ENCODE measurements around the gene THNSL1.
A peak's percentile ranks its signal among the peaks of the same experiment; 100 is the strongest.
"Not testable (repeated sequence)": the region's sequence is repeated elsewhere in the genome, so short reads cannot be mapped to it uniquely, and the experiment has no call there.

THNSL1 gene

DNA sequence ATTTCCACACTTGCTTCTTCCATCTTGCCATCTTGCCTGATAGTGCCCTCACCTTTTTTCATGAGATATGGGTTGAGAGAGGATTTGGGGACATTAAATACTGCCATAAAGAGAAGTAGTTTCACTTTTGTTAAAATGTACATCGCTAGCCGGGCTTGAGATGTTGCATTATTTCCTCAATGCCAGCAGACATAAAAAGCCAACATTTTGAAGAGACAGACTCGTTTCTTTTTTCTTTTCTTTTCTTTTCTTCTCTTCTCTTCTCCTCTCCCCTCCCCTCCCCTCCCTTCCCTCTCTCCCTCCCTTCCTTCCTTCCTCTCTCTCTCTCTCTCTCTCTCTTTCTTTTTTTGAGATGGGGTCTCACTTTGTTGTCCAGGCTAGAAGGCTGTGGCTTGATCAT lies 18.4 kb upstream of the THNSL1 start:
- DNase-seq (ENCODE audit: low read depth in 2 of 2): no peak

GRCh38 chr10:25011591-25011990 lies 4.8 kb upstream of the THNSL1 start:
- not testable (repeated sequence) for DNase-seq (ENCODE audit: low read depth in 2 of 2)

DNA sequence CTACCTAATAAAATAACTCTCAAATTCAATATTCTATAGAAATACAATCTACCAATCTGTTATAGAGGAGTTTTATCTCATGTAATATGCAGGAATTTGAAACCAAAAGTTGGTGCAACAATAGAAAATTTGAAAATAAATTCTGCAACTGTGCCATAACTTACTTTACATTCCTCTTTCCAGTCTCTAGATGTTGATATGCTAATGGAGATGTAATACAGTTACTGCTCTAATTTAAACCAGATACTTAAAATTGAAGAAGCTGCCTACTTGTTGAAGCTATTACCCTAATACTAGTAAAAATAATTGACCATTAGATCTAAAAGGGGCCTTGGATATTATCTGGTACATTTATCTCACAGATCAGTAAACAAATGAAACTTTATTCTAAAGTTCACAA lies 1.8 kb upstream of the THNSL1 start:
- no peak for DNase-seq (ENCODE audit: low read depth in 2 of 2)

- peak; percentile 73 to 90 for DNase-seq (ENCODE audit: low read depth in 2 of 2)
Measured at GRCh38 chr10:25015828-25016375, 510 bp upstream of the THNSL1 start, which contains the start of gene ENKUR. TSS of gene ENKUR (minus strand) at chr10:25016158. CDS start at chr10:25015936, 222 bp downstream.

- no peak for DNase-seq (ENCODE audit: low read depth in 2 of 2)
Measured at GRCh38 chr10:25017154-25017590, 760 bp downstream of the THNSL1 start.

GRCh38 chr10:25017661-25018060 lies 1.2 kb downstream of the THNSL1 start:
- no peak for DNase-seq (ENCODE audit: low read depth in 2 of 2)

DNA sequence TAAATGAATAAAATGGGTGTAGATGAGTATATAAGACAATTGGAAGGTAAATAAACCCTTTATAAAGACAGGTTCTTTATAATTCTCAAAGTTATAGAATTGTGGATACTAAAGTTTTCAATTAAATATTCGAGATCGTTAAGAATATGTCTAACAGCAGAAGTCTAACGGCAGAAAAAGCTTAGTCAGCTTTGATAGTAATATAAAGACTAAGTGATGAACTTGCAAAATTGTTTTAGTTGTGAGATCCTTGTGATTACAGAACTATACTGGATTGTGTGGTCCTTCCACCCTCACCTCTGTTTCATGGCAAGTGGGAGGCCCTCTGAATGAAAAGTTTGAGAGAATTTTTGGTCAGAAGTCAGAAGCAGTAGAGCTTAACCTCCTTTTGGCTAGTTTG lies 2.3 kb downstream of the THNSL1 start:
- no peak for DNase-seq (ENCODE audit: low read depth in 2 of 2)

GRCh38 chr10:25023278-25023677 lies 6.9 kb downstream of the THNSL1 start:
- DNase-seq (ENCODE audit: low read depth in 2 of 2): no peak

DNA sequence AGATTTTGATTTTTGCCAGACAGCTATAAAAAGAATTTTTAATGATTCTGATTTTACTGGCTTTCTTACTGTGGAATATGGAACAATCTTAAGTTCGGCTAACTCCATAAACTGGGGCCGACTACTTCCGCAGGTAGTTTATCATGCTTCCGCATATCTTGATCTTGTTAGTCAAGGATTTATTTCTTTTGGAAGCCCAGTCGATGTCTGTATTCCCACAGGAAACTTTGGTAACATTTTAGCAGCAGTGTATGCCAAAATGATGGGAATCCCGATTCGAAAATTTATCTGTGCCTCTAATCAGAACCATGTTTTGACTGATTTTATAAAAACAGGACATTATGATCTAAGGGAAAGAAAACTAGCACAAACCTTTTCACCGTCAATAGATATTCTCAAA lies 8.1 kb downstream of the THNSL1 start:
- DNase-seq (ENCODE audit: low read depth in 2 of 2): no peak

GRCh38 chr10:25026463-25026862 lies 10.1 kb downstream of the THNSL1 start:
- DNase-seq (ENCODE audit: low read depth in 2 of 2): no peak

DNA sequence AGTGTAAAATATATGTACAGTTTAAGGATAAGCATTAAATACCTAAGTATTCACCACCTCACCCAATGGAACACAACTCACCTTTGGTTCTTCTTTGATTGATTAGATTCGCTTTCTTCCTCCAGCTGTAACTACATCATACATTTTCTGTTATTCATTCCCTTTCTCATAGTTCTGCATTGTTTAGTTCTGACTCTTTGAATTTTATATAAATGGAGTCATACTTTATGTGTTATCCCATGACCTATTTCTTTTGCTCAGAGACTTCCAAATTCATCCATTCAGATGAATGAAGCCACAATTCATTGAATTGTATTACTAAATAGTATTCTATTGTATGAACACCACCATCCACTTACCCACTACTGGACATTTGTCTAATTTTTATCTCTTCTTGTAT lies 12.3 kb downstream of the THNSL1 start:
- no peak for DNase-seq (ENCODE audit: low read depth in 2 of 2)

DNA sequence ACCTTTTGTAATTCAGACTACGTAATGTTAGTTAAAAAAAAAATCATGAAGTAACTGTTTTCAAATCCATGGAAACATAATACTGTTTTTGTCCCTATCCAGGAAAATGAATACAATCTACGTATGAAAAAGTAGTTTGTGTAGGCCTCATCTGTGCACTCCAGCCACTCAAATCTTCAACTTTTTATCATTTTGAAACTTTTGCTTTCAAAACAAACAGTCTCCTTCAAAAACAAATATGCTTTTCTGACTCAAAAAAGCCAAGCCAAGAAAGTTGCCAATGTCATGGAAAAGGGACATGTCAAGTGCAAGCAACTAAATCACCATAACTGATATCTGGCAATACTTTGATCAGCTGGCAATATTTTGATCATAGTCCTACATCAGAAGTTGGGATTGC lies 13.1 kb downstream of the THNSL1 start:
- no peak for DNase-seq (ENCODE audit: low read depth in 2 of 2)

- DNase-seq (ENCODE audit: low read depth in 2 of 2): no peak
Measured at GRCh38 chr10:25036381-25036780, 20.0 kb downstream of the THNSL1 start.

- no peak for DNase-seq (ENCODE audit: low read depth in 2 of 2)
Measured at GRCh38 chr10:25038325-25038724, 21.9 kb downstream of the THNSL1 start.

DNA sequence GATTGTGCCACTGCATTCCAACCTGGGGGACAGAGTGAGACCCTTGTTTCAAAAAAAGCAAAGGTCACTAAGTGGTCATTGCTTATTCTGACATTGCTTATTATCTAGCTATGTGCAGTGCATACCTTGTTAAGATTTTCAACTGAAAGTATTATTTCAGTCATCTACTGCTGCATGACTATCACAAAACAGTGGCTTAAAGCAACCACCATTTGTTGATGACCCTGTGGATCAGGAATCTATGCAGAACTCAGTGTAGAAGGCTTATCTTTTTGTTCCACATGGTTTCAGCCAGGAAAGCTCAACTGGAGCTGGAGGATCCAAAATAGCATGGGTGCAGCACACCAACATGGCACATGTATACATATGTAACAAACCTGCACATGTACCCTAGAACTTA lies 23.1 kb downstream of the THNSL1 start:
- DNase-seq (ENCODE audit: low read depth in 2 of 2): no peak

DNA sequence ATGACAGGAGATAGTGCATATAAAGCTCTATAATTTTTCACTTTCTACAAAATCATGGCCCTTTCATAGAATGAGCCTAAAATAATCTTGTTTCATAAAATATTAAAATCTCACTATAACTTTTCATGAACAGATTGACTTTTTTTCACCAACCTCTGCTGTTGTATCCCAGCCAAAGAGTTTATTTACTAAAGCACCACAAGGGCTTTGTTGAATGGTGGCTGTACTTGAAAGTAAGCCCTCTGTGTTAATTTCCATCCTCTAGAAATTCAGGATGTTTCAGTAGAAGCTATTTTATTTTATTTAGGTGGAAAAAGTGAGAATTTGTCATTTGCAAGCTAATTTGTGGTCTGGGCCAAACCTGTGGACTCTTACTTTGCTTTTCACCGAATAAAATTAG lies 30.2 kb downstream of the THNSL1 start:
- no peak for DNase-seq (ENCODE audit: low read depth in 2 of 2)

GRCh38 chr10:25047088-25047487 lies 30.7 kb downstream of the THNSL1 start:
- DNase-seq (ENCODE audit: low read depth in 2 of 2): no peak

DNA sequence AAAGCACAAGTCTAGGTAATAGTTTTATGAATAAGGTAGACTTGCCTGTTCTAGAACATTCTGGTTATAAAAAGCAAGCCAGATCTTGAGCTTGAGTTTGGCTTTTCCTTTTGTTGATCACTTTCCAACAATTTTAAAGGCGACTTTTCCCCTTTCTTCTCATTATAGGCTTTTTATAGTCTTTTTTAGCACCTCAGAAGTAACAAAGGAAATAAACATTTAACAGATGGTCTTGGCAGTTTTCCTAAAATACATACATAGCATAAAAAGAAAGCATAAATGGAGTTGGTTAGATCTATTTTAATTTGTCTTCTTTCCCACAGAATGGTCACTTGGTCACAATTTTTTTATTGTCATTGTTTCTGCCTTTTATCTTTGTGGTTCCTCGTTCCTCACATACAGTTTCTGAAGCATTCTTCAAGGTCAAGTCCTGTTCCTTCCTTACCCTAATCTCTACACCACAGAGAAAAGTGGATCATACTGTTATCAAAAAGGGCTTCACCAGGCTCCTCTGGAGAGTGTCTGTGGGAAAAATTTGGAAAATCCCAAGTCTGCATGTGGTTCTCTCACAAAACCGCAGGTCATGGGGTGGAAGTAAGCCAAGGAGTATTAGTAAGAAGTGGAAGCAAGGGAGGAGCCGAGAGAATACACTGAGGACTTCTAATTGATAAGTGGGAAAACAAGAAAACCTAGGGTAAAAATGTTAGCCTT lies 31.3 kb downstream of the THNSL1 start:
- DNase-seq (ENCODE audit: low read depth in 2 of 2): no peak

DNA sequence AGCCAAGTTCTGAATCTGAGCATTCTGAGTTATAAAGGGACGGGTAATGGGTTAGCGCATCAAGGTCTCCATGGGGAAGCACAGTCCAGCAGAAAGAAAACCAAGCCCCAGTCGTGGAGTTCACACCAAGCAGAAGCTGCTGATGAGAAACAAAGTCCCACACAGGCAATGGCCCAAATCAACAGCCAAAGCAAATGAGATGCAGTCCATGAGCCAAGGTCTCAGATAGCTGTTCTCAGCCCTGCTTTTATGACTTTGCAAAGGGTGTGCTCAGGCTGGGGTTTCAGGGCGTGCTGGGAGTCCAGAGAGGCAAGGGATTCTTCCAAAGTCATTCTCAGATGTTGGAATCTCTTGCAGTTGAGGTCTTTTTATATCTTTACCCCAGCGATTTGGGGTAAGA lies 32.0 kb downstream of the THNSL1 start:
- no peak for DNase-seq (ENCODE audit: low read depth in 2 of 2)

DNA sequence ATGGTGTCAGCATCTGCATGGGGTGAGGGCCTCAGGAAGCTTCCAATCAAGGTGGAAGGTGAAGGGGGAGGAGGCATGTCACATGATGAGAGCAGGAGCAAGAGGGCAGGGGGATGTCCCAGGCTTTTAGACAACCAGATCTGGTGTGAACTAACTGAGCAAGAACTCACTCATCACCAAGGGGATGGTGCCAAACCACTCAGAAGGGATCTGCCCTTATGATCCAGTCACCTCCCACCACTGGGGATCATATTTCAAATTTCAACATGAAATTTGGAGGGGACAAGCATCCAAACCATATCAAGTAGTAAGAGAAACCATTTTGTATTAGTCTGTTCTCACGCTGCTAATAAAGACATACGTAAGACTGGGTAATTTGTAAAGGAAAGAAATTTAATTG lies 33.6 kb downstream of the THNSL1 start:
- DNase-seq (ENCODE audit: low read depth in 2 of 2): no peak

DNA sequence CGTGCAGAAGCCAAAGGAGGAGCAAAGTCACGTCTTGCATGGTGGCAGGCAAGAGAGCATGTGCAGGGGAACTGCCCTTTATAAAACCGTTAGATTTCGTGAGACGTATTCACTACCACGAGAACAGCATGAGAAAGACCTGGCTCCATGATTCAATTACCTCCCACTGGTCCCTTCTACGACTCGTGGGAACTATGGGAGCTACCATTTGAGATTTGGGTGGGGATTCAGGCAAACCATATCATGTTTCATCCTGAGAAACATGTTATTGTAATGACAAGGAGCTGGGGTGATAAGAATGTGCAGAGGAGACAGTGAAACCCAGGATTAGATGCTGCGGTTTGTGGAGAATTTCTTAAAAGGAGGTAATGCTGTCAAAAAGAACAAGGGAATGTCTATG lies 34.0 kb downstream of the THNSL1 start:
- no peak for DNase-seq (ENCODE audit: low read depth in 2 of 2)

DNA sequence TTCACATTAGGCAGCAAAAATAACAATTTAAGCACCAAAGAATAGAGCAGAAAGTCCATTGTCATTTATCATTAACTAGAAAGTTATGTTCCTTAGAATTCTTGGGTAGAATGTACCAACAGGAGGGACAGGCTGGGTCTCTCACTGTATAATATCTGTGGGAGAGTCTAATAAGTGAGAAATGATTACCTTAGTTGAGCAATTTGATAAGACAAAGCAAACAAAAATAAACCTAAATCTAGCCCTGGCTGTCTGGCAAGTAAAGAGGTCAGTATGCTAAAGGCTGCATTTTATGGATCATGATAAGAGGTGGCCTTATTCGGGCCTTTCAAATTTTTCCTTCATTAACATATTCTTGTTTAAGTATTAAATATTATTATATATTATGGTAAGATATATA lies 35.6 kb downstream of the THNSL1 start:
- no peak for DNase-seq (ENCODE audit: low read depth in 2 of 2)

DNA sequence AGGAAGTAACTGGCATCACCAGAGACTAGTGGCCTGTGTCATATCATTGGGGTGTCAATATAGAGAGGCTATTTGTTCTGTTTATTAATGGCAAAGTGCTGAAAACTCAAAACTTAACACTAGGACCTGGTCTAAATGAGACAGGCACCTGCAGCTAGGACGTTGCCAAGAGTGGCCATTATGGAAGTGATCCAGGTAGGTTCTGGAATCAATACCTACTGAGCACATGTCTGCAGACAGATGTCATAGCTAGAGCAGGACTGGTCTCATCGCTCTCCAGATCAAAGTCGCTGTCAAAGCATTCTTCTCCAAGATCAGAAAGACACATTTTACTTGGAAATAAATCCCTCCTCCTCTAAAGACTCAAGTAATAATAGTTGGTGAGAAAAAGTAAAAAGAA lies 40.3 kb downstream of the THNSL1 start:
- no peak for DNase-seq (ENCODE audit: low read depth in 2 of 2)

- no peak for DNase-seq (ENCODE audit: low read depth in 2 of 2)
Measured at GRCh38 chr10:25057886-25058285, 41.5 kb downstream of the THNSL1 start.
